GM12892 (cell line): ENCODE measurements around the gene INS.
"Not testable (repeated sequence)": the region's sequence is repeated elsewhere in the genome, so short reads cannot be mapped to it uniquely, and the experiment has no call there.

Experiments used
- DNase-seq: peaks from one replicate; pipeline ENCODE4 v3.0.0; 2011; ENCODE audit not compliant: insufficient read length
- FAIRE-seq: peaks from 2 replicates; lab custom pipeline; 2011; peaks lifted over from hg19 to GRCh38; lab: Jason Lieb, UNC
- POLR2A ChIP-seq: IDR thresholded peaks from 2 replicates; pipeline ENCODE4 v1.6.1; 2011; ENCODE audit warnings: low read depth, low read length, control low read depth
- POLR2AphosphoS5 ChIP-seq: IDR thresholded peaks from 2 replicates; pipeline ENCODE4 v1.6.1; 2011; ENCODE audit warnings: low read depth, low read length, control low read depth
- TAF1 ChIP-seq: IDR thresholded peaks from 2 replicates; pipeline ENCODE4 v1.6.1; 2011; ENCODE audit warnings: low read depth, mild to moderate bottlenecking, control low read depth, low read length, borderline replicate concordance

INS gene

DNA sequence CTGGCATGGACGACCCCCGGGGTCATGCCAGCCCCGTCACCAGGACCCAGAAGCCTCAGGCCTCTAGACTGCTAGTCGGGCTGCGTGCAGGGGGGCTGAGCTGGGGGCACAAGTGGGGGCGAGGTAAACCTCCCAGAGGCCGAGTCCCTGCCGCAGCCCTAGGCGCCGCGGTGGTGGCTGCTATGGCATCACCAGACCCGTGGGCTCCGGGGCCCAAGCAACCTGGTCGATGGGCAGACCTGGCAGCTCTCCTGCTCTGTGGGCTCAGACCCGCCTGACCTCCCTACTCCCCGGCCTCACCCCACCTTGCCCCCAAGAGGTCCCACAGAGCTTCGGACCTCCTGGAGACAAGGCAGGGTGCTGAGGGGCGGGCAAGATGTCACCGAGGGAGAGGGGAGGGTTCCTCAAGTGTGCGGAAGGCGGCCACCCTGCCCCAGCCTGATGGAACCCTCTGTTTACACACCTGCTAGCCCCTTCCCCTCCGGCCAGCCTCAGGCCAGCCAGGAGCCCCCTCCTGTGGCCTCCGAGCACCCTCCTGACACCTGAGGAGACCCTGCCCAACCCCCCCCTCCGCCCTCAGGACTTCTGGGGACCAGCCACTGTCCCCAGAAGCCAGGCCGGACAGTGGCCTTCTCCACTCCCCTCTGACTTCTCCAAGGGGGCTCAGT, 31.2 kb downstream of the INS start:
- no peak for DNase-seq
- no peak for FAIRE-seq
- TF ChIP-seq TAF1: no peak
- no peak for TF ChIP-seq POLR2AphosphoS5
- no peak for TF ChIP-seq POLR2A

DNA sequence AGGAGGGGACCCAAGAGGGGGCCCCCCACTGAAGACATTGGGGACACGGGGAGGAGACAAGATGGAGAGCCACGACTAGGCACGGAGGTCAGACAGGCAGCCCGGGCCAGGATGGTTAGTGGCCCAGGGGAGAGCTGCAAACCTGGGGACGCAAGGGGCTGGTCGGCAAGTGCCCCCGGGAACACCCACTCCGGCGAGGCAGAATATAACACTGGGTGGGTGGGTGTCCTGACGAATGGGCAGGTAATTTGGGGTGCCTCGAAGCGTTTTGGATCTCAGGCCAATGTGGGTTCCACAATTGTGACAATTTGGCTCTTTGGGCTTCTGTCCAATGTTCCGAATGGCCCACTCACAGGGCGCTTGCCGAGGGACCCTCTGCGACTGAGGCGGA, 31.7 kb downstream of the INS start:
- FAIRE-seq (no peak), DNase-seq (no peak)
- TF ChIP-seq TAF1 (no peak), POLR2AphosphoS5 (no peak), POLR2A (no peak)

DNA sequence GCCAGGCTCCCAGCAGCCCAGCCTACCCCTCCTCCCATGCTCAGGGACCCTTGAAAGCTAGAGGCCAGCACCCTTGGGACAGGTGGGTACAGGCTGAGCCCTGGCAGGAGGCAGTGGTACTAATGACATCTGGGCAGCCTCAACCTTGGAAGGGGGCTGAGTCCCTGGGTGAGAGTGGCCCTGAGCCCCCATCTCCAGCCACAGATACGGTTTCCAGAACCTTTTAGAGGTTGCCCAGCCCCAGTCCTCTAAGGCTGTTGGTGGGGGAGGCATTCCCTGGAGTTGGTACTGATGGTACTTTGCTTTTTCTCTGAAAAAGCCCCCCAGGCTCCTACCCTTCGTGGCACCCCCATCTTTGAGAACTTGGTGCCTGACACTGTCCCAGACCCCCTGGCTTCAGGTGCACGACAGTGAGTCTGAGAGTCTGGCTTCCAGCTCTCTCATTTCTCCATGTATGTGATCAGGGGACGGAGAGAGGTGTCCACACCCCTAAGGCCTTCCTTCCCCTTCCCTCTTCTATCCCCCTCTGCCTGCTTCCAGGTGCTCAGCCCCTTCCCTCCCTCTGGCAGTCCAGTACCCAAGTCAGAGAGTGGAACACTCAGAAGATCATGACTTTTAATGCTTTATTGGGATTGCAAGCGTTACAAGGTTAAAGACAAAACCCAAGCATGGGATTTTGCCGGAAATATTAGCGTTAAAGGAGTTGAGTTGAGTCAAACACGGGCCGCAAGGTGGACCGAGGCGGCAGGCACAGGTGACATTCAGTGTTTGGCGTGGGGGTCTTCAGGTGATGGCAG, 32.3 kb downstream of the INS start:
- DNase-seq (no peak), FAIRE-seq (no peak)
- no peak for TF ChIP-seq POLR2AphosphoS5
- TF ChIP-seq POLR2A: no peak
- no peak for TF ChIP-seq TAF1

DNA sequence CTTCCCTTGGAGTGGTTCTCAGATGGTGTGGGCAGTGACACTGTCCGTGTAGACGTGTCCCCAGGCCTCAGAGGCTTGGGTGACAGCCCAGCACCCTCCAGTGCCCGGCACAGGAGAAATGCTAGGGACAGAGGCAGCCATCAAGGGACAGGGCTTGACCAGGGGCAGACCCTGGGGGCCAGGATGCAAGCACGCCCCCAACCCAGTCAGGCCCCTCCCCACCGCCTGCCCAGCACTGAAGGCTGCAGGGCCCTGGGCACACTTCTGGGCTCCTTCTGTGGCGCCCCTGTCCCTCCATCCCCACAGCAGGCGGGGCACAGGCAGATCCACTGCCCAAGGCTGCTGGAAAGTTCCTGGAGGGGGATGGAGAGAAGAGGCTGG, 32.9 kb downstream of the INS start:
- no peak for DNase-seq
- TF ChIP-seq POLR2A (no peak), POLR2AphosphoS5 (no peak), TAF1 (no peak)
- FAIRE-seq: no peak

DNA sequence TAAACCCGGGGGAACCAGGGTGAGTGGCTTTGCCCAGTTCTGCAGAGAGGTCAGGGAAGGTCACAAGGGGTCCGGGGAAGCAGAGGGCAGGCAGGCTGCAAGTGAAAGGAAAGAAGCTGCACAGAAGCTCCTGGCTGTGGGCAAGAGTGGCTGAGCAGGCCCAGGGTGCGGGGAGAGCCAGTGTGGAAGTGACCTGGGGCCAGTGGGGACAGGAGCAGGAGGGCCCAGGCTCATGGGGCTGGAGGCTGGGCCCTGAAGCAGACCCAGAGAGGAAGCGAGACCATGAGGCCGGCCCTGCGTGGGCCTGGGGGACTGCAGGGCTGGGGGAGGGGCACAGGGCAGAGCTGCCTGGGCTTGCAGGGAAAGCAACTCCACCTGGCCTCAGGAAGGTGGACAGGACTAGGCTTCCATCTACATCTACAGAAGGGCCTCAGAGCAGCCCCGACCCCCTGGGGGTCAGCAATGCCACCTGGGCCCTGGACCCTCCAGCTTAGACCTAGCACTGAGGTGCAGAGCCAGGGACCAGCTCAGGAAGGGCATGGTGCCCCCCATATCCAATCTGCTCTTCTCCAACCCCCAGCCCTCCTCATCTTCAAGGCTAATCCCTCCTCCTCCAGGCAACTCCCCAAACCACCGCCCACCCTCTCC, 33.4 kb downstream of the INS start:
- no peak for FAIRE-seq
- no peak for TF ChIP-seq TAF1
- no peak for TF ChIP-seq POLR2A
- TF ChIP-seq POLR2AphosphoS5: no peak

DNA sequence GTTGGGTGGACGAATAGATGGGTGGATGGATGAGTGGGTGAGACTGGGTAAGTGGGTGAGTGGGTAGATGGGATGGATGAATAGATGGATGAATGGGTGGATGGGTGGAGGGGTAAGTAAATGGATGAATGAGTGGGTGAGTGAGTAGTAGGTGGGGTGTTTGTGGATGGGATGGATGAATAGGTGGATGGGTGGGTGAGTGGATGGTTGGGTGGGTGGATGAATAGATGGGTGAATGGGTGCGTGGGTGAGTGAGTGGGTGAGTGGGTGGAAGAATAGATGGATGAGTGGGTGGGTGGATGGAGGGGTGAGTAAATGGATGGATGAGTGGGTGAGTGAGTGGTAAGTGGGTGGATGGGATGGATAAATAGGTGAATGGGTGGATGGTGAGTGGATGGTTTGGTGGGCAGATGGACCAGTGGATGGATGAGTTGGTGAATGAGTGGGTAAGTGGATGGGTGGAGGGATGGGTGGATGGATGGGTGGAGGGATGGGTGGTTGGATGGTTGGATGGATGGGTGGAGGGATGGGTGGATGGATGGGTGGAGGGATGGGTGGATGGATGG, 34.4 kb downstream of the INS start:
- no peak for DNase-seq
- FAIRE-seq: no peak
- TF ChIP-seq TAF1 (no peak), POLR2AphosphoS5 (no peak), POLR2A (no peak)

More for the DNA sequence above, 33.4 kb downstream of the INS start:
- no peak for DNase-seq

DNA sequence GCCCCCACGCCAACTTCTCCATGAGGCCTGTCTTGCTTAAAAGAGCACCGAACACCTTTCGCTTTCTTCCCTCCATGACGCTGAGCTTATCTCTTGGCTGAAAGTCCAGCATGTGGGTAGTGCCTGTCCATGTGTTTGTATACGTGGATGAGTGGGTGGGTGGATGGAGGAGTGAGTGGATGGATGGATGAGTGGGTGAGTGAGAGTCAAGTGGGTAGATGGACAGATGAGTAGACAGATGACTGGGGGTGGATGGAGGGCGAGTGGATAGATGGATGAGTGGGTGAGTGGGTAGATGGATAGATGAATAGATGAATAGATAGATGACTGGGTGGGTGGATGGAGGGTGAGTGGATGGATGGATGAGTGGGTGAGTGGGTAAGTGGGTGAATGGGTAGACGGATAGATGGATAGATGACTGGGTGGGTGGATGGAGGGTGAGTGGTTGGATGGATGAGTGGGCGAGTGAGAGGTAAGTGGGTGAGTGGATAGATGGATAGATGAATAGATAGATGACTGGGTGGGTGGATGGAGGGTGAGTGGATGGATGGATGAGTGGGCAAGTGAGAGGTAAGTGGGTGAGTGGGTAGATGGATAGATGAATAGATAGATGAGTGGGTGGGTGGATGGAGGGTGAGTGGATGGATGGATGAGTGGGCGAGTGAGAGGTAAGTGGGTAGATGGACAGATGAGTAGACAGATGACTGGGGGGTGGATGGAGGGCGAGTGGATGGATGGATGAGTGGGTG, 36.1 kb downstream of the INS start:
- FAIRE-seq, DNase-seq: not testable (repeated sequence)

DNA sequence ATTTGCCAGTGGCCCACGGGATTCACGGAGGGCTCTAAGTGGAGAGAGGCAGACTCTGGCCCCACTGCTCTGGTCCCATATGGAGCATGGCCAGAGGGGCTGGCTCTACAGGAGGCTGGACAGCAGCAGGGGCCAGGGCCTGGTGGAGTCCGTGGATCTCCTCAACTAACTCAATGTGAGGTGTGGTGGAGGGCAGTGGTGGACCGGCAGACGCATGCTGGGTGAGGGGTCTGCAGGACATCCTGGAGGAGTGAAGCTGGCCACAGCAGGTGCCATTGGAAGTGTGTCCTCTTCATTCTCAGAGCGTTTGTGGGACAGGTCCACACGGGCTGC, 37.4 kb downstream of the INS start:
- FAIRE-seq: no peak
- no peak for DNase-seq
- TF ChIP-seq POLR2A: no peak
- no peak for TF ChIP-seq TAF1
- no peak for TF ChIP-seq POLR2AphosphoS5

DNA sequence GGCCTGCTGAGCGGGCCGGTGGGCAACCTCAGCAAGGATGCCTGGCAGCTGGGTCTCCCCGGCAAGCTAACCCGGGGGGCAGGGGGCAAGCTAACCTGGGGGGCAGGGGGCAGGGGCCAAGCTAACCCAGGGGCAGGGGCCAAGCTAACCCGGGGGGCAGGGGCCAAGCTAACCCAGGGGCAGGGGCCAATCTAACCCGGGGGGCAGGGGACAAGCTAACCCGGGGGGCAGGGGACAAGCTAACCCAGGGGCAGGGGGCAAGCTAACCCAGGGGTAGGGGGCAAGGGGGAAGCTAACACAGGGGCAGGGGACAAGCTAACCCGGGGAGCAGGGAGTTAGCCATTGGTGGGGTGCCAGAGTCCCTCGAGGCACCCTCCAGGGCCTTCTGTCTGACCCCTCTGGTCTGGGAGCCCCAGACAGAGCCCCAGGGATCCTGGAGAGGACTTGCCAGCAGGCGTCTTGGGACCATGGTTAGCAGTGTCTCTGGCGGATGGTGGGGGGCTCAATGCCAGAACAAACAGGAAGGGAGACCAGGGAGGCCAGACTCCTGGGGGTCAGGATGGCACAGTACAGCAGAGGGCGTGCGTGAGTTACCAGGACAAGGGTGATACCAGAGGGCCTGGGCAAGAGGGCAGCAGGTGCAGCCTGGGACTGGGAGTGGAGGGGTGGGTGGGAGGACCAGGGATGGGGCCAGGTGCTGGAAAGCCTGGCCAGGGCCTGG, 37.9 kb downstream of the INS start:
- FAIRE-seq (no peak), DNase-seq (no peak)
- TF ChIP-seq POLR2AphosphoS5 (no peak), TAF1 (no peak), POLR2A (no peak)

DNA sequence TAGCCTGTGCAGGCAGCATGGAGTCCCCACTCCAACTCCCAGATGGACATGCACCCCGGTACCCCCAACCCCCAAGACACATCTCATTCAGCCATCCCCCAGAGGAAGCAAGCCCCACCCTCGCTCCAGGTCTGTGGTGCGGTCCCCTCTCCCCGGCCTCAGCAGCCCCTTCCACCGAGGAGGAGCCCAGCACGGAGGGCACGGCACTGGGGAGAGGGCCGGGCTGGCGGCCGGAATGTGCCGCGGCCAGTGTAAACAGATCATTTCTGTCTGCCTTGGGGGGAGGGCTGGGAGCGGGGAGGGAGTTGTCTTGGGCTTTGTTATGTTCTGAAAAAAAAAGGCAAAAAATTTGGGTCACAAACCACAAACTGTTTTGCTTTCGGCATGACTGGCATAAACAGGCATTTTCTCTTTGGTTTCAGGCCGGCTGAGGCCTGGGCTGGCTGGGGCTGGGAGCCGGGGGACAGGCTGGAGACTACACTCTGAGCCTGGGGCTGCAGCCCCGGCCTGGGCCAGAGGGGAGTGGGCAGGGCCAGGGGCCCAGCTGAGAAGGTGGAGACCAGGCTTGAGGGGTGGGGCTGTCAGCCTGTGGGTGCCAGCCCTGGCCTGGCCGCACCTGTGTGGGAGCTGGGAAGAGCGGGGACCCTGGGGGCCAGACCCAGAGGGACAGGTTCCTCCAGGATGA, 38.6 kb downstream of the INS start:
- TF ChIP-seq TAF1 (no peak), POLR2A (no peak), POLR2AphosphoS5 (no peak)
- FAIRE-seq: no peak
- no peak for DNase-seq

DNA sequence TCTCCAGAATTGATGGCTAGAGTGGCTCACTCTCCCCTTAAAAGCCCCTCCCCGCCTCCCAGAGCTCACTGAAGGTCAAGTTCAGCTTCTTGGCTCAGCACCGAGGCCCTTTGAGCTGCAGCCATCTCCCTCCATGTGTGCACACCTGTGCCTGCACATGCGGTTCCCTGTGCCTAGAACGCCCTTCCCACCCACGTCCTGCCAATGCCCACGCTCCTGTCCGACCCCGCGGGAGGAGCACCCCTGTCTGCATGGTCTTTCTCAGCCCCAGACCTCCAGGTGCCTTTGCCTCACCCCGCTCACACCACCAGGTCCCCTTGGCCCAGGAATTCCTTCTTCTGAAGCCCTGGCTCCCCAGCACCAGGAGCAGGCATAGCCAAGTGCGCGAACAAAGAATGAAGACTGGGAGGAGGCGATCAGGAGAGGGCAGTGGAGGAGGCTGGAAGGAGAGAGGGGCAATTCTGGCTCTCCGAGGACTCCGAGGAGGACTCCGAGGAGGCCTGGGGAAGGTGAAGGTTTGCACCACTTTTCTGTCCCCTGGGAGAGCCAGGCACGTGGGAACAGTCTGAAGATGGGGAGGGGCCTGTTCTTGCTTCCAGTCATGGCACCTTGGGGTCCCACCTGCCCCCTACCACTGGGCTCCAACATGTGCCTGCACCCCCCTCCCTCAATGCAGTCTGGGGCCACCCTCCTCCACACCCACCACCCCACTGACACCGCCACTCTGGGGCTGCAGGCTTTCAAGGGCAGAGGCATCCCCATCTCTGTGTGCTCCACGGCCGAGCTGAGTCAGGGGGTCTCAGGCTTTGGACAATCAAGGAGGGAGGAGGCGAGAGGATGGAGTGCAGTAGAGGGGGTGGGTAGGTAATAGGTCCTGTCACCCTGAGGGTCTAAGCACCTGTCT, 39.5 kb downstream of the INS start:
- FAIRE-seq (no peak), DNase-seq (no peak)
- TF ChIP-seq POLR2A (no peak), TAF1 (no peak), POLR2AphosphoS5 (no peak)
